Dedifferentiated amniotic fluid mesenchymal stem cell (primary cell): ENCODE results near the gene CADPS.
A peak's percentile ranks its signal among the peaks of the same experiment; 100 is the strongest.

Experiments used
- DNase-seq: peaks from one replicate; pipeline ENCODE4 v3.0.0-alpha.2; 2016; ENCODE audit errors: extremely low spot score

CADPS gene

DNA sequence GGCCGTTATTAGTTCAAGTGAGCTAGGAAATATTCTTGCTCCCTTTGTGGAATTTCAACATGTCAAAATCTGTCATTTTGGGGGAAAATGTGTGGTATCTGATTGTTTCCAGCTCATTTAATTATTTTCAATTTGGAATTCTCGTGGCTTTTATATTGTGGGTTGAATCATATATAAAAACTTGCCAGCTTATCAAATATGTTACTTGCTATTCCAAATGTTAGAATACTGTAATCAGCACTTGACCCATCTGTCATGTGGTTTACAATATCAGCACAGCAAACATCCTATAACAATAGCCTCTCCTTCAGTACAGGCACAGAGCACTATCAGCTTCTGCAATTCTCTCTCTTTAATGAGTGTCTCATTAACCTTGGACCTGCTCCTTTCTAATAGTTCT lies 371.7 kb downstream of the CADPS start:
- DNase-seq, result no peak

- no peak for DNase-seq
Observed at GRCh38 chr3:62502315-62503300, 372.6 kb downstream of the CADPS start.

DNA sequence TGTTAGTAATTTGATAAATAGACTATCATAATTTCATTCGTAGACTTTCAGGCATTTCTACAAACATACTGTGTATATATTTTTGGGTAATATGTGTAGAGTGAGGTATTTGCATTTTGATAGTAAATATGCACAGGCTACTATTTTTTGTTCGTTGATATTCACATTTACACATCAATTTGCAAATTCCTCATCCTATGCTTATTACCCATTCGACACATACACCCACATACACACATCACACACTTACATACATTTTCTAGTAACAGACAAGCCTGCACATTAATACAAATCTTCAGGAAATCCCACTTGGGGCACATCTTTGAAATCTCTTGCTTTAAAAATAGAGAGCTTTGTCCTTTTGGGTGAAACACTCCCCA lies 373.9 kb downstream of the CADPS start:
- DNase-seq, result no peak

DNA sequence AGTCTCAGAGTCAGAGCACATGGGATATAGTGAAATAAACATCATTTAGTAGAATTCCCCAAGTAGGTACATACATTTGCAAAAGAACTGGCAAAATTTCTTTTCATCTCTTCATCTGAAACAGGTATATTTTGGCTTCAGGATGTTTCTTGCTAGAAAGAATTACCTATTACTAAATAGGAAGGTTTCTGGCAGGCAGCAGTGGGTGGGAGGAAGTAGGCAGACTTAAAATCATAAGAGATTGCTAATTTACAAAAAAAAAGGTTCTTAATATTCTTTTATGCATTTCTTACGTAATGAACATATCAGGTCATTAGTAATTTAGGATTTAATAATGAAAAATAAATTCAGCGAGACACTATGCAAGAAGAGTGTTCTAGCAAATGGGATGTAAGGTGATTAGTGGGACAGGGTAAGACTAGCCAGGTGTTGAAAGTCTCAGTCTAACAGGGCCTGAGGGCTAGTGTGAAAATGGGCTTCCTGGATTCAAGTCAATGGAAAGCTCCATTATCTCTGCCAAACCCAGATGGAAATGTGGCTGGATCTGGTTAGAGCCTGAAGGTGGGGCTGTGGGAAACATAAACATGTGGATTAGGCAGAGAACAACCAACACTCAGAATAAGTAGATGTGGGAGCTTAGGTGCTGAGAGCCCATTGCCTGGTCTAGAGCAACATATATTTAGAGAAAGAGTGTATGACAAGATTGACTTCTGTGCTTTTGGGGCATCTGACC lies 374.5 kb downstream of the CADPS start:
- DNase-seq, result no peak

- DNase-seq, result no peak
Observed at GRCh38 chr3:62497156-62497555, 378.1 kb downstream of the CADPS start.

GRCh38 chr3:62496503-62496902 lies 378.7 kb downstream of the CADPS start:
- no peak for DNase-seq

DNA sequence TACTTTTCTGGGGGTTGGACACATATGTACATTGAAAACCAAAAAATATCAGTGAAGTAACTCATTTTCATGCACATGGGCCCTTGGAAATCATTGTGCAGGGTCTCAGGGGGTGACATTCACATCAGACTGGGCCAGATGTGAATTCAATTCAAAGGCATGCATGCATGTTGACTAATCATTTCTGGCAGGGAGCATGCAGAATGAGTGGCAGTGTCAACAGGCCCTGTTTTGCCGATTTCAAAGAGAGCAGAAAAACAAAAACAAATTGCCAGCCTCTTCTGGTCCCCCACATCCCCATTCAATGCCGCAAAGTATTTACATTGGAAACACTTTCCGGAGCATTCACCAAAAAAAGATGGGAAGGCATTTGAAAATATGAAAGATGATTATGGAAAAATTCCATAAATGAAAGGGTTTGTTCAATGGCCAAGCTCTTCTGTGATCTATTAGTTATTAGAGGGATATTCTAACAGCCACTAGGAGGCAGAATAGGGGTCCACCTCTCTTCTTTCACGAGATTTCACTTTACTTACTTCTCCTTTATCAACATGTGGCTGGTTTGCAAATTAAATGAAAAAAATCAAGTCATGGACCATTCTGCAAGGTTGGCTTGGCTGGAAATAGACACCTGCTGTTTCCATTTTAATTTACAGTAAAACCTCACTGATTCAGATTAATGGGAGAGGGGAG lies 382.0 kb downstream of the CADPS start:
- no peak for DNase-seq

- no peak for DNase-seq
Observed at GRCh38 chr3:62482961-62483360, 392.3 kb downstream of the CADPS start.

DNA sequence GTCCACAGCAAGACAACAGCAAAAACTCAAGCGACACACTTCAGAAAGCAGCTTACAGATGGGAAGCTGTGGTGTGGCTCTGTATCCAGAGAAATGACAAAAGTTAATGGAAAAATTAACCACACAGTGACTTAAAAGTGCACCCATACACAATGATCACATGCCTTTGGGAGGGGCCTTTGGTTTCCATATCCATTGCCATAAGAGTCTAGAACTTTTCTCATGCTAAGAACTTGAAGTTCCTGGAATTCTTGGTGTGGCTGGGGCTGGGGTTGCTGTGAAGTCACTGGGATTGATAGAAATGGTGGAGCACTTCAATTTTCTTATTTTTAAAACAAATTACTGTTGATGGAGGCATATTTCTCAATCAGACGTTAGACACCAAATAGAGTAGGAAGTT lies 393.3 kb downstream of the CADPS start:
- no peak for DNase-seq

DNA sequence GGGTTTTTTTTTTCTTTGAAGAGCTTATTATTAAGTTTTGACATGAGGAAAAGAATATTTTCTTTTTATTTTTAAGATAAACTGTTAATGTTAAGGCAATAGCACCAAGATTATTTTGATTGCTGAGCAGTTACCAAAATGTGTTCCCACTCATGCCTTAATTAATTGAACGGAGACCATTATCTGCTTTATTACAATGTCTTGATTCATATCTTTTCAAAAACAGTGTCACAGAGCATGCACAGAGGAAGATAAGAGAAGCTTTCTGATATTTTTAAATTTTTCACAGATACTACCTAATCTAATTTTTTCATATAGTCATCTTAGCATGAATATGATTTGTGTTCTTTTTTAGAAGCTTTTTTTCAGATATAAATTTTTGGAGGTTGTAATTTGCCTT lies 395.2 kb downstream of the CADPS start:
- DNase-seq, result no peak

- DNase-seq, result no peak
Observed at GRCh38 chr3:62479326-62479725, 395.9 kb downstream of the CADPS start.

DNA sequence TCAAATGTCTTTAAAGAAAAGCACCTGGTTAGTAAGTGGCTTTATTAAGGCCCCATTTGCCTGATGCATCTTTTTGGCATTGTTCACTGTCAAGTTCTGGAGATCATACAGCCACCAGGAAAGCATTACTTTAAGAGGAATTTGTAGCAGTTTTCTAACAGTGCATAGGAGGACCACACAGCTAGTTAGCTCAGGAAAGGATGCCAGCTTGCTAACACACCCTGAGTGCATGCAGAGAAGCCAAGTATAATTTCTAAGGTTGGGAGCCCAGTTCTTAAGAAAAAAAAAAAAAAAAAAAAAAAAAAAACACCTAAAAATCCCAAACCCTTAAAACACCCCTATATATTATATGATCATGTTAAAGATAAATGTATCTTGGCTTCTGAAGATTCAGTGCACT lies 399.9 kb downstream of the CADPS start:
- no peak for DNase-seq

- no peak for DNase-seq
Observed at GRCh38 chr3:62467966-62468722, 407.1 kb downstream of the CADPS start.

DNA sequence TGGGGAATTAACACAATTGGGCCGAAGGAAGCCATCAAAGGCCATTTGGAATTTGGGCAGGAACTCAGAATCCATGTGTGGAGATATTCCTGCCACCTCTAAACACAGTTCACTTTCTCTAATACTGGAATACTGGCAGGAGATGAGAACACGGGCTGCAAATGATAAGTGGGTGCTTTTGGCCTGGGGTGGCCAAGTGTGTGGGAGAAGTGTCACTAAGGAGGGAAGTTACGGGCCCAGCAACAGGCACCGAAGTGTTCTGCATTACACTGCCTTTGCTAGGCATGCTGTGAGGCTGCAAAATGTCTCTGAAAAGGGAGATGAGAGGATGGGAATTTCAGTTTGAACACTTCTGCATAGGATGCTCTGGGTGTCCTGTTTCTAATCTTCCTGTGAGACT lies 412.4 kb downstream of the CADPS start:
- DNase-seq, result no peak

DNA sequence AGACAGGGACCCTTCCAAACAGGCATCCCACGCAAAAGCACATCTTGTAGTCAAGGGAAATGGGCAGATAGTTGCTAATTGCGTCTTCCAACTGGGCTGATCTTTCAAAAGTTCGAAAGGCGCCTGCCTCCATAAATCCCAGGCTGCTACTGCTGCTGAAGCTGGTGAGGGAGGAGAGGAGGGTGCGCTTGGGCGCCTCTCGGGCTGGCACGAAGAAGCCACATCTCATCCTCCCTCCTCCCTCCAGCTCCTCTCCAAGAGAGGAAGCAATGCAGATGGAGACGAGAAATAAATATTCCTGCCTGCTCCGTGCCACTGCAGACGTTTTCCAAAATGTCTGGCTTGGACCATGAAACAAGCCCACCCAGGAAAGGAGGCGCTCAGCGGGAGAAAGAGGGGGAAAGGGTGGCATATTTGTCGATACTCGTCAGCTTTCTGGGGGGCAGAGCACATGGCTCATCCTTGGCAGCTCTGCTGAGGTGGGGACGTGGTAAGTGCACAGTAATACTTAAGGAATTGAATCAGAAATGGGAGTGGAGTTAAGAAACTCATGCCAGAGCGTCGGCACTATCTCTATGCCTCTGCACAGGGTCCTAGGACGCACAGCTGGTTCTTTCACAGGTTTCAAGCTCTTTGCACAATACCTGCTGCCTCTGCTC lies 413.0 kb downstream of the CADPS start:
- no peak for DNase-seq

GRCh38 chr3:62454916-62455315 lies 420.3 kb downstream of the CADPS start:
- no peak for DNase-seq

DNA sequence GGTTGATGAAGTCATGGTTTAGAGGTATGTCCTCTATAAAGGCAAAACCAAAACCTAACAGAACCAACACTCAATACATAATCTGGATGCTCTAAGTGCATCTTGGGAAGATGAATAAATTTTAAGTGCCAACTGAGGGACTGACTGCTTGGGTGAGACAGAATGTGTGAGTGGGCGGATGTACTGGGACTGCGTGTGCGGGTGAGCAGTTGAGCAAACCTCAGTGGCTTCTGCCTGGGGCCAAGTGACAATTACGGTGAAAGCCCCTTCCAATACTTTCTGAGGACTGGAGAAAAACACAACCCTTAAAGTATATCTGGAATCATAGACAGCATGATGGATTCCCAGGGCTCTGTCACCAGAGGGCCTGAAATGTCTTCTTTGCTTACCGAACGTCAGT lies 421.8 kb downstream of the CADPS start:
- DNase-seq, result no peak

- no peak for DNase-seq
Observed at GRCh38 chr3:62451211-62451887, 423.9 kb downstream of the CADPS start.

DNA sequence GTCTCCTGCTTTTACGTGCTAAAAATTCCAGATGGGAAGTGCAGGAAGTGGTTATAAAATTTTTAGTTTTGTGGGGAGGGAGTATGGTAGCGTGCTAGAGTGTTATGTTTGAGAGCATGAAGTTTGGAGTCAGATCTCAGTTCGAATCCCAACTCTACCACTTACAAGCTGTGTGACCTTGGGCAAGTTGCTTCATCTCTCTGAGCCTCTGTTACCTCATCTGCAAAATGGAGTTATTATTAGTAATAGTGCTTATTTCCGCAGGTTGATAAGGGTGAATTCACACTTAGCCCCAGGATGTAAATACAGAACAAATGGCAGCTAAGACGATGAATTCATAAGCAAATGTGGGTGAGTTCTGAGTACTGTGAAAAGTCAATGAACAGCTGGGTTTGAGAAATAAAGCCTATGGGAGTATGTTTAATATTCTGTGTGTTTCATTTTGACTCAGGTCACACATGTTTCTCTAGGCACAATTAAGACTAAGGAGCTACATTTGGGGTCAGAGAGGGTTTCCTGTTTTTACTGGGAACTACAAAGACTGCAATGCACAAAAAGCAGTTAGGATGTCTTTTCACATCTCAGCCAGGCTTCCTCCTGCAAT lies 428.8 kb downstream of the CADPS start:
- no peak for DNase-seq

DNA sequence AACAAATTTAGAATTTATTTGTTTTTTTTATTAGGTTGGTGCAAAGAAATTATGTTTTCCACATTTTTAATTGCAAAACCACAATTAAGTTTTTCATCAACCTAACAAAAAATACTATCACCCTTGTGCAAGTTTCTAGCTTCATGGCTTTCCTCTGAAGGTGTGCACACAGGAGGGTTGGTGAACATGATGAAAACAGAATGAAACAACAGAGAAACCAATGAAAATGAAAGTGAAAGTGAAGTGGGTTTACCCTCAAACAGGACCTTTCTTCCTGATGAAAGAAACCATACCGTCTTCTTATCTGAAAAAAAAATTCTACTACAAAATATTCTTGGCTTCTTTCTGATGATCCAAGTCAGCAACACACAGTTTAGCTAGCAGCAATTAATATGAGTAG lies 429.9 kb downstream of the CADPS start:
- peak; percentile 25 for DNase-seq
